SKM-1 treated with dmso at 0.1 percent for 144 hours (cell line): ENCODE measurements around the gene ARHGEF40.

ENCODE experiments used
- DNase-seq: peaks from one replicate; lab custom pipeline; 2025; ENCODE audit not compliant: unreplicated experiment; lab: John Stamatoyannopoulos, UW

ARHGEF40 gene

DNA sequence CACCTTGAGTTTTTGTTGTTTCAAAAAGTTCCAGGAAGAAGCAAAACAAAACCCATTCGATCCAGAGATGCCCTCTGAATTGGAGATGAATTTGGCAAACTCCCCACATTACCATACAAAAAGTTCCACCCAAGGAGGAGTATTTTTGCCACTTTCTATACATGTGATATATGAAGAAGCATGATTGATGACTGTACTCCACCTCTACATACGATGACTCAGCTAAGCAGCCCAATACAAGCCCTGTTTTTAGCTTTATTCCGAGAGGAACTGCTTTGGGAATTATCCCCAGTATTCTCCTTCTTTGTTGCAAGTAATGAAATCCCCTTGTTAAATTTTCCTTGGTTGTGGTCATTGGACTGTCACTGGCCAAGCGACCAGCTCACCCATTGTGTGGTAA, 42.2 kb downstream of the ARHGEF40 start:
- no peak for DNase-seq

DNA sequence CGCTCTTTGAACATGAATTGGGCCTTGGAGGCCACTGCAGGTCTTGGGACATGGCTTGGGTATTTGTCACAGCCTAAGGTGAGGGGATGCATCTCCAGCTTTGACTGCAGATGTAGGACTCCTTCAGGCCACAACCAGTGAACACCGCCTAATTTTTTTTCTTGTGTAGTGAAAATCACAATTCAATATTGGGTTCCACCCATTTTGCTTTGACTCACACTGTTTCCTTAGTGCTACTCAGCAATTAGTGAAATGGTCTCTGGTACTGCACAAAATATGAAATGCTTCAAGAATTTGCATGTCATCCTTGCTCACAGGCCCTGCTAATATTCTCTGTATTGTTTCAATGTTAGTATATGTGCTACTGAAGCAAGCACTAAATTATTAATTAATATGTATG, 43.3 kb downstream of the ARHGEF40 start:
- no peak for DNase-seq

DNA sequence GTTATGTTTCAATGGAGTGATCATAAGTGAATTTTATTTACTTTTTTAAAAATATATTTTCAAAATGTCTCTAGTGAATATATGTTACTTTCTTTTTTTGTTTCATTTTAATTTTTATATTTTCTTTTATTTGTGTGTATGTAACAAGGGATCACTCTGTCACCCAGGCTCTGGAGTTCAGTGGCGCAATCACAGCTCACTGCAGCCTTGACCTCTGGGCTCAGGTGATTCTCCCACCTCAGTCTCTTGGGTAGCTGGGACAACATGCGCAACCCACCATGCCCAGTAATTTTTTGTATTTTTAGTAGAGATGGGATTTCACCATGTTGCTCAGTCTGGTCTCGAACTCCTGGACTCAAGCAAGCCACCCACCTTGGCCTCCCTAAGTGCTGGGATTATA, 48.8 kb downstream of the ARHGEF40 start:
- no peak for DNase-seq

DNA sequence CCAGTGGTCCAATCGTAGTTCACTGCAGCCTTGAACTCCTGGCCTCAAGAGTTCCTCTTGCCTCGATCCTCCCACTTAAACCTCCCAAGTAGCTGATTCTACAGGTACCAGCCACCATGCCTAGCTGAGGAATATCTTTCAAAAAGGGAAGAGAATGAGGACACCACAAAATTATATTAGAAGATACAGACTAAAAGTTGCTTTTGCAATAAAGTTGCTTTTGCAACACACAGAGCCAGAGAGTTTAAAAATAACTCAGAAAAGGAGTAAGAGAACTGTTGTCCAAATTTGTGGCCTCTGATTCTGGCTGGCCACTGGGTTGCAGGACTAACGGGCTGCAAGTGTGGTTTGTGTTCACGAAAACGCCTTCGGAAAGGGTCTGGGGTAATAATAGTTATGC, 50.6 kb downstream of the ARHGEF40 start:
- DNase-seq, result peak; percentile 11

DNA sequence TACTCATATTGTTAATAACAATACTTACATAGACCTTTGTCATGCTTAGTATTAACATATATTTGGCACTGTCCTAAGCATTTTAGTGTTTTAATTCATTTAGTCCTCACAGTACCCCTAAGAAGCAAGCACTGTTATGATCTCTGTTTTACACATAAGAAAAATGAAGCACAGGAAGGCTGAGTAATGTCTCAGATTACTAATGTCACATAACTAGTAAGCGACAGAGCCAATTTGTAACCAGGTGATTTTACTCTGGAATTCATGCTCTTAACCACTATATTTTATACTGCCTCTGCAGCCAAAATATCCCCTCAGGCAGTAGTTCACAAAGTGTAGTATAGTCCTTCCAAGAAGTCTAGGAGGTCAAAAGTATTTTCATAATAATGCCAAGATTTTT, 51.0 kb downstream of the ARHGEF40 start:
- no peak for DNase-seq

DNA sequence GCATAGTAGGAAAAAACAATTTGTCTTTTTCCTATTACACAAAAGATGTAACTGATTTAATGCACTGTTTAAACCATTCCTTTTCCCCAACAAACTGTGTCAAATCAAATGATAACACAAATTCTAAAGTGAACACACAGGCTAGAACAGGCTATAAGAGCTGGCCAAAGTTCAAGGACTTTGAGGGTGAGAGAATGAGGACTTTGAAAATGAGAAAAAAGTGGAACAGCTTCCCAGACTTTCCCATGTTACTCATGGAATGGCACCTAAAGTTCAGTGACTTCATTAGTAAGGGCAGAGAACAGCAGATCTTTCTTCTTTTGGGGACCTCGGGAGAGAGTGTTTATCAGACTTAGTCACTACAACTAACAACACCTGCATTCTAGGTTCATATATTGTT, 53.3 kb downstream of the ARHGEF40 start:
- no peak for DNase-seq

DNA sequence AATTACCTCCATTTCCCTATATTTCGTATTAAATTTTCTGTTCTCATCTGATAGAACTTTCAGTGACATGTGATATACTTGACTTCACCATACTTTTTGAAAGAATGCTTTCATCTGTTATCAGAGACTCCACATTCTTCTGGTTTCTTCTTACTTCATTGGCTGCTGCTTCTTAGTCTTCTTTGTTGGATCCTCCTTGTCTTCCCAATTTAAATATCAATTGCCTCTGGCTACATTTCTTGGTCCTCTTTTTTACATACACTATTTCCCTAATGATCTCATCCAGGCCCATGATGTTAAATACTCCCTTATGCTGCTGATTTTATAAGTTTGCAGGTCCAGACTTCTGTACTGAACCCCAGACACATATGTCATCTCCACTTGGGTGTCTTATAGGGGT, 63.8 kb downstream of the ARHGEF40 start:
- no peak for DNase-seq

DNA sequence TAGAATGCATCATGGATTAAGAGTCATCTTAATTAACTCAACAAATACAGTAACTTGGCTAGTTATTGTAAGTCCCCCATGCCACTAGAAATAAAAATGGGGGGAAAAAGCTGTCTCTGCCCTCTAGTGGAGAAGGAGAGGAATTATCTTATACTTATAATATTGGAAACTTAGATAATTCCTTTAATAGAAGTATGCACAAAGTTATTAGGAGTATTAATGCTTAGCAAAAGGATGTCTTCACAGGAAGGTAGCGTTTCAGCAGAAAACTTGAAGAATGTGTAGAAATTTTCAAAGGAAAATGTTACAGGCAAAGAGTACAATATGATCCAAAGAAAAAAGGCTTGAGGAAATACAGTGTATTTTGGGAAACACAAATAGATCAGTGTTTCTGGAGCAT, 65.9 kb downstream of the ARHGEF40 start:
- DNase-seq, result no peak
